GM18520 (cell line): ENCODE results near the gene IL17RA.

Experiments
- ATAC-seq: cut with Tn5 transposase; IDR thresholded peaks from one replicate; pipeline ENCODE4 v1.9.1; 2021; ENCODE audit not compliant: unreplicated experiment

IL17RA gene

DNA sequence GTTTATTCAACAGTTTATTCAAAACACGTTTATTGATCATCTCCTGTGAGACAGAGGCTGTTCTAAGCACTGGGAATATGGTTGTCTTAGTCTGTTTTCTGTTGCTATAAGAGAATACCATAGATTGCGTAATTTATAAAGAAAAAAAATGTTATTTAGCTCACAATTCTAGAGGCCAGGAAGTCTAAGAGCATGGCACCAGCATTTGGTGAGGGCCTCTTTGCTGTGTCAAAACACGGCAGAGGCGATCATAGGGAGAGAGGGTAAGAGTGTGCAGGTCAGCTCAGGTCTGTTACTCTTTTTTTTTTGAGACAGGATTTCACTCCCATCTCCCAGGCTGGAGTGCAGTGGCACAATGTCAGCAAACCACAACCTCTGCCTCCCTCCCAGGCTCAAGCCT lies 5.2 kb upstream of the IL17RA start:
- no peak for ATAC-seq

DNA sequence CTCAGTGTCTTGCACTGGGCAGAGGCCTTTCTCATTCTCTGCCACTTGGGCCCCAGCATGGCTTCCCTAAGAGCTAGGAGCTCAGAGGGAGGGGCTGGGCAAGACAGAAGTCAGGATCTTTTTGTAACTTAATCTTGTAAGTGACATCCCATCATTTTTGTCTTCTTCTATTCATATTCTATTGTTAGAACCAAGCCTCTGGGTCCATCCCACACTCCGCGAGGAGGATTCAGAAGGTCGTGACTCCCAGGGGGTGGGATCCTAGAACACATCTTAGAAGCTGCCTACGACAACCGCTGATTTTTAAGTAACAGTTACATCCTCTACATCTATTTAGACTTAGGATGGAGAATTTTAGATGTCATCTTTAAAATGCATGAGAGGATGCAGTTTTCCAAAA lies 1.5 kb upstream of the IL17RA start:
- no peak for ATAC-seq

DNA sequence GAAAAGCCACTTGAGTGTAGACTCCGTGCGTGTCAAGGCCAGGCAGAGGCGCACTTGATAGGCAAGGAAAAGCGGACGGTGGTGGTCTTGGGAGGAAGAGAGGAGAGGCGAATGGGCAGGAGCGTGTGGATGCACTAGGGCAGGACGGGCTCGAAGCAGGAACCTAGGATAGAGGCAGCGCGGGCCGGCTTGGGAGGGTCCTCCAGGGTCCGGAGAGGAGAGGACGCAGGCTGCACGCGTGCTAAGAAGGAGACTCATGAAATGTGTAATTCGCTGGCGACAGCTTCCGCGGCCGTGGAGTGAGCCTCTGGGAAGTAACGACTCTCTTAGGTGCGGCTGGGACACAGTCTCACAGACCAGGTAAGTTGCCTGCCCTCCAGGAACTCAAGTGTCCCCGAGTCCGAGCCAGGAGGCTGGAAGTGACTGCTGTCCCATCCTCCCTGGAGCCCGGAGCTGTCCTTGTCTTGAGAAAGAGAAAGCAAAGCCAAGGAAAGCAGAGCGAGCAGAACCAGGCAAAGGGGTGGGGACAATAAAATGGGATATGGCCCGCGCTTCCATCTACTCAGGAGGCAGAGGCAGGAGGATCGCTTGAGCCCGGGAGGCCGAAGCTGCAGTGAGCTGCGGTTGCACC lies 874 bp upstream of the IL17RA start:
- no peak for ATAC-seq

DNA sequence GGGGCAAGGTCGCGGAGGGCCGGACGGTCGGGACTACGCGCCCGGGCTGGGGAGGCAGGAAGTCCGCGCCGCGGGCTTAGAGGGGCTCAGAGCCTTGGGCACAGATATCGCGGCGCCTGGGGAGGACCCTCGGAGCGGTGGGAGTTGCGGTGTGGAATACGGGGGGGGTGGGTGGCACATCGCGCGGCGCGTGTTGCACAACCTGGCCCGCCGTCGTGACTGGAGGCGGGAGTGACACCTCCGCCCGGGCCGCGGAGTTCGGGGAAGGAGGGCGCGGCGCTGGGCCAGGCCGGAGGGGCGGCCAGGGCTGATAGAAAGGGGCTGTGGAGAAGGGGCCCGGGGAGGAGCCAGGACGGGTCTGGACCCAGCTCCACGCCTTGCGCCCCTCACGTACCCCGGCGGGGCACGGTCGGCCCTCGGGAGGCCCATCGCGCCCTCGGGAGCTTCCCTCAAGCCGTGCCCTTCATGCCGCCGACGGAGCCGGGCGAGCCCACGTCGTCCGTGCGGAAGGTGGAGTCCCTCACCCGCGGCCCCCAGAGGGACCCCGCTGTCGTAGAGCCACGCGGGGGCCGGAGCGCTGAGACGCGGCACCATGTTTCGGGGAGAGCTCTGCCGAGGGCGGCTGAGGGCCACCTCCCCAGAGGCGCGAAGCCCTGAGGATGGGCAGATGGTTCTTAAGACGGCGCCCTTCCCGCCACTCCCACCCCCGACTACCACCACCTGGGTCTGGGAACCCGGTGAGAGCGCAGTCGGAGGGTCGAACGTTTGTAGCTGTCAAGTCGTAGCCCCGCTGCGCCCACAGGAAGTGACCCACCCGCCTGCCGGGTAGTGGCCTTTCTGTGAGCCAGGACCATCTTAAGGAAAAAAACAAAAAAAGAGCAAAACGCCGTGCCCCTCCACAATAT lies 729 bp downstream of the IL17RA start:
- ATAC-seq, result no peak

DNA sequence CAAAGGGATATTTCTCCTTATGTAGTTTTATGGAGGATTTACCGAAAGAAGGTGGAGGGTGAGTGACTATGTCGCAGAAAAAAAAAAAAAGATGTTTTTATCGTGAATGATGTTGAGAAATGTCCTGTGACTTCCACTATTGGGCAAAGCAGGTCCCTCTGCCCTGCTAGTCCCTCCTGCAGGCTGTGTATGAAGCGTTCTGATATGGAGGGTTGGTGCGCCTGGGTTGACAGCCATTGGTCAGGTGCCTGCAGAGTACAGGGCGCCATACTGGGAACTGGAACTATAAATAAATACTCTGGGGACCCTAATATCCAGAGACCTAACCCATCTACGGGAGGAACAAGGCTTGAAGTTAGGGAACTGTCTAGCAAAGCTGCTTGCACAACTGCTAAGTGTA lies 1.5 kb downstream of the IL17RA start:
- no peak for ATAC-seq

DNA sequence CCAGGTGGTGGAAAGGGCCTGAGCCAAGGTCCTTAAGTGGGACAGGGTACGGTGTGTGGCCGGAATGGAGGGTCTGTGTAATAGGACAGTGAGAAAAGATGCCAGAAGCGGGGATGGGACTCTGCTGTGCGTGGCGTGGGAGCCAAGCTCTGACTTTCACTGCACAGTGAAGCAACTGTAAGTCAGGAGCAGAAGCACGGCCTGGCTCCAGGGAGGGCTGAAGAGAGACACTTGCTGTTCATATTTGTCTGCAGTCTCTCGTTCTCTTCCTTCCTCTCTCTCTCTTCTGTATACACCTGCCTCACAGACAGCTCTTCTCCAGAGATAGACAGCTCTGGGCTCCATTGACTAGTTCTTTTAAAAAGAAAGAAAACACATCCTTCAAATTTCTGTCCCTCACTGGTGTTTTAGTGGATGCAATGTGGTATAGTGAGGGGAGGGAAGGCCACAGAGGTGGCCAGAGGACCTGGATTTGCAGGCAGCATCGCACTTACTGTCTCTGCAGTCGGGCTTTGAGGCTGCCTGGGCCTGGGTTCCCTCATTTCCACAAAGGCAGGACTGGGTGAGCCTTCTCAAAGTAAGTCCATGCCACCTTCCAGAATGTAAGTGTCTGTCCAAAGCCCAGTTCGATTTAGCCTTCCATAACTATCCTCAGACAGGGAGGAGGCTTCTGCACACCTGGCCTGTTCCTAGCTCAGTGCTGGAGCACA lies 2.1 kb downstream of the IL17RA start:
- ATAC-seq, result no peak

DNA sequence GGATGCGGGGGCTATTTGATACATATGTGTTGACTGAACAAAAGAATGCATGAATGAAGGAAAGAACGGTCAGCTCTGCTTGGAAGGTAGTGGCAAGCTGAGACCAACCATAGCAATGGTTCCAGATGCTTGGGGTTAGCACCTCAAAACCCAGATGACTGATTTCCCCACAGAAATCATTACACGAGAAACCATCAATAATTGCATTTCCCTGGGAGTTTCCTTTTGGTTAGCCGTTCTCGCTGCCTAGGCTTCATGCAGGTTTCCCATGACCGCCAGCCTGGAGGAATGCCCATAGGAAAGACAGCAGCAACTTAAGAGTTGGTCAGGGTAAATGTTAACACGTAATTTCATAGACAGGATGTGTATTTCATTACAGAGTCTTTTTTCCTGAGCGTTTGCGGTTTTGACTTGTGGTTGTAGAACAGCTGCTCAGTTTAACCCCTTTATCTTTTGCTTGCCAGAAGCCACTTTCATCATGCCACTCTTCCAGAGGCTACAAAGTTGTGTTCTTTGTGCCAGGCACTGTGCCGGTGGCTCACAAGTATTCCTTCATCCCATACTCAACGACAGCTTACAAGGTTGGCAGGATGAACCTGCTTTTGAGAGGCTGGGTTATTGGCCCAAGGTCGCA lies 2.8 kb downstream of the IL17RA start:
- peak; percentile 26 for ATAC-seq

DNA sequence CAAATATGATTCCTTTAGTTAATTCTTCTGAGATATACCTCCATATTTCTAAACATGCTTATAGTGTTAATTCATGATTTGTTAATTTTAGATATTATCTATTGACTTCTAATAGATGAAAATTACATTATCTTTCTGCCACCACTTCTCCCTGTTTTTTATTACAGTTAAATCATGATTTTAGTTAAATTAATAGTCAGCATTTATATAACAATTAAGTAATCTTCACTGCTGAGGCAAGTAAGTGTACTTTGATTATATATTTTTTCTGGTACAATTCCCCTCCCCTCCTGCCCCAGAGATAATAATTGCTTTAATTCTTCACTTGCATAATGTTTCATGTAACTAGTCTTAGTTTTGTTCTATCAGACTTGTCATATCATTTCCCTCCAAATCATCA lies 5.8 kb downstream of the IL17RA start:
- no peak for ATAC-seq

DNA sequence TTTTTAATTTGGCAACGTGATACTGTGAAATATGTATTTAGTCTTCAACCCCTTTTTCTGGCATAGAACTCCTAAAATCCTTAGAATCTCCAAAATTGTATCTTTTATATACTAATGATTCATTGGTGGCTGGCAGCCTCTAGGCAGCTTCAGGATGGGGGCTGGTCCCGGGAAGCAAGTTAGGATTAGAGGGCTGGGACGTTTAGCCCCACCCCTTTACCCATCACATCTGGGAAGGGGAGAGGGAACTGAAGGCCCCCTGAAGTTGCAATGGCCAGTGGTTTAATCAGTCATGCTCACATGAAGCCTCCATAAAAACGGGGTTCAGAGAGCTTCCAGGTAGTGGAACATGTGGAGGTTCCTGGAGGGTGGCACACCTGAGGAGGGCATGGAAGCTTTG lies 7.1 kb downstream of the IL17RA start:
- ATAC-seq, result no peak

DNA sequence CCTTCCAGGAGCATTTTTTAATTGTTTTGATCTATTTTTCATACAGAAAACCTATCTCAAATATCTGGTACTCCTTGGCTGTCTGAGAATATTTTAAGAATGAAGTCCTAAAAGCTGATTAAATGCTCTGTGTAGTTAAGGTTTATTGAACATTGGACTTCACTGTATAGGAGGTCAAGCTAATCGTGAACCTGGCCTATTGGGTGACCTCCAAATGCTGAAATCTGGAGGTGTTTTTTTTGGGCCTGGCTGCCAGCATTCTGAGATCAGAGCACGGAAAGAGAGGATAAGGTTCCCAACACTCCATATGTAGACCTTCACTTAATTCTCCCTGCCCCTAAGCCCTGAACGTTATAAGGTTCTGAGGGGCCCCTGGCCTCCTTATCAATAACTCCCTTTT lies 8.3 kb downstream of the IL17RA start:
- no peak for ATAC-seq

DNA sequence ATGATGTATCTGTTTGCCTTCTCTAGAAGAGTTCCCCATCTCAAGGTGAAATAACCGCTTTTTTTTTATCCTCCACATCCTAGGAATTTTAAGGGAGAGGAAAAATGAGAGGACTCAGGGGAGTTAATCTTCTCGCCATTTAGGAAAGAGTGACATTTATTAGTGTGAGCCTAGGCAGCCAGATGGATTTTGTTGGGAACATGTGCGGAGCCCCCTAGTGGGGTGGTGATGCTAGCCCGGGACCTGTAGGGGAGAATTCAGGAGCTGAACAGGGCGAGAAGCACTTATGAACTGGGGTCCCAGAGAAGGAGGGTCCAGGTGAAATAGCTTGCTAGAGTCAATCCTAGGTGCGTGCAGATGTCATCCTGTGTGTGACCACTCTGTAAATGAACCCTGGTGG lies 10.7 kb downstream of the IL17RA start:
- no peak for ATAC-seq

DNA sequence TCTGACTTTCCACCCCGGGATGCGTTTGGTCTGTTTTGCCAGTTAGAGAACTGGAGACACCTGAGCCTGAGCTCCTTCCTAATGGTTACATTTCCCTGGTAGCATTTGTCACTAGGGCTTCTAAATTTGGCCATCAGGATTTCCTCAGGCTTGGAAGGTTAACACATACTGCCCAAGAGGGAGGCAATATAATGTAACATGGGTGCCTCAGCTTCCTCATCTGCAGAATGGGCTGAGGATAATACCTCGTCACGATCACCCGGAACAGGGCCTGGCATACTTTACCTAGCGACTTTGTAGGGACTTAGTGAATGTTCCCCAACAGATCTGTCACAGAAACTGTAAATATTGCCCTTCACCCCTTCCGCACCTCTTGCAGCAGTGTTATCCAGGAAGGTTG lies 11.3 kb downstream of the IL17RA start:
- ATAC-seq, result no peak

DNA sequence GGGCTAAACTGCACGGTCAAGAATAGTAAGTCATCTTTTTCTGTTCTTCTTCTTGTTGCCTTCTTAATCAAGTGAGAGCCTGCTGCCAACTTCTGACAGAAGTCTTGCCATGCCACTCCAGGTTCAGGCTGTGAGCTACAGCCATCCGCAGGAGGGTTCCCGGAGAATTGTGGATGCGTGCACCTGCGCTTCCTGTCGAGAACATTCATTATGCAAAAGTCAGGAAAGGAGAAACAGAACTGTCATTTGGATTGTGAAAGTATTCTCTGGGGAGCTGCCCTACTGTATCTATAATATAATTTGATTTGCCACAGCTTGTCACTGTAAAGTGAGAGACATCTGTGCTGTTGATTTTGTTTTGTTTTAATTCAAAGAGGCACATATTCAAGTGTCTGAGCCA lies 12.3 kb downstream of the IL17RA start:
- no peak for ATAC-seq

DNA sequence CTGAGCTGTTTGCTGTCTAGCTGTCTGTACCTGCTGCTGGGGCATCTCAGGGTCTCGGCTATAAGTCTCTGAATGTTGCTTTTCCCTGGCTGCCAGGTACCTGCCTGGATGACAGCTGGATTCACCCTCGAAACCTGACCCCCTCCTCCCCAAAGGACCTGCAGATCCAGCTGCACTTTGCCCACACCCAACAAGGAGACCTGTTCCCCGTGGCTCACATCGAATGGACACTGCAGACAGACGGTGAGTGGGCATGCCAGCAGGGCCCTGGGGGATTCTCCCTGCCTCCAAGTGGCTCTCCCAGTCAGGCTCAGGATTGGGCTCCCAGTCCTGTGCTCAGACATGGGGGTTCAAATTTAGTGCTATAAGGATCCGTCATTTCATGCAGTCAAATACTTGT lies 12.9 kb downstream of the IL17RA start:
- no peak for ATAC-seq

DNA sequence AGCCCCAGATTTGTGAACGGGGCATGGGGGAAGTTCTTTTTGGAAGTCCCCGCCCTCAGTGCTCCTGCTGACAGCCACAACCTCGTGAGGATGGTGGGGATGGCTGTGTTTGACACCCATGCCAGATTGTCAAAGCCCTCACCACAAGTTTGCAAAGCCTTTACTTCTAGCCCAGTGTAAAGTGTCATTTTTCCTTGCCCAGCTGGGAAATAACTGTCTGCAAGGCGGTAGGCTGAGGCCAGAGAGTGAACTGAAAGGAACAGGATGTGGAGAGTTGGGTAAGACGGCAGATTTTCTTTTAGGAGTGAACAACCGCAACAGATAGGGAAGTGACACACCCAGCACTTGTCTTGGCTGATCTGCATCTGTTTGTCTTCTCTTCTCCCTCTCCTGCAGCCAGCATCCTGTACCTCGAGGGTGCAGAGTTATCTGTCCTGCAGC lies 13.6 kb downstream of the IL17RA start:
- no peak for ATAC-seq

DNA sequence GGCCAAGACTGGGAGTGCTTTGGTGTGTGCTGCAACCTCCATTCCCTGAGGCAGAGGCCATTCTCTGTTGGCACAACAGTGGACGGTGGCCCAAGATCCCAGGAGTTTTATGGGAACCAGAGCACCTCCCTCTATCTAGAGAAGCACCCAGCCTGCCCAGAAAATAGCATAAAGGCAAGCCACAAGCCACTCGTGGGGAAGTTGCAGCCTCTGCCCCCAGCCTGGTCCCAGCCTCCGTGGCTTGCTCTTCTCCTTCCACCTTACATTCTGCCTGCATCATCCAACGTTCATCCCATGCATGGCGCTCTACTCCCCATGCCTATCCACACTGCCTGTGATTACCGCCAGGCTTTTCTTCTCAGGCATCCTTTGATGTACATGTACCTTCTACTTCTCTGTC lies 15.8 kb downstream of the IL17RA start:
- ATAC-seq, result no peak

DNA sequence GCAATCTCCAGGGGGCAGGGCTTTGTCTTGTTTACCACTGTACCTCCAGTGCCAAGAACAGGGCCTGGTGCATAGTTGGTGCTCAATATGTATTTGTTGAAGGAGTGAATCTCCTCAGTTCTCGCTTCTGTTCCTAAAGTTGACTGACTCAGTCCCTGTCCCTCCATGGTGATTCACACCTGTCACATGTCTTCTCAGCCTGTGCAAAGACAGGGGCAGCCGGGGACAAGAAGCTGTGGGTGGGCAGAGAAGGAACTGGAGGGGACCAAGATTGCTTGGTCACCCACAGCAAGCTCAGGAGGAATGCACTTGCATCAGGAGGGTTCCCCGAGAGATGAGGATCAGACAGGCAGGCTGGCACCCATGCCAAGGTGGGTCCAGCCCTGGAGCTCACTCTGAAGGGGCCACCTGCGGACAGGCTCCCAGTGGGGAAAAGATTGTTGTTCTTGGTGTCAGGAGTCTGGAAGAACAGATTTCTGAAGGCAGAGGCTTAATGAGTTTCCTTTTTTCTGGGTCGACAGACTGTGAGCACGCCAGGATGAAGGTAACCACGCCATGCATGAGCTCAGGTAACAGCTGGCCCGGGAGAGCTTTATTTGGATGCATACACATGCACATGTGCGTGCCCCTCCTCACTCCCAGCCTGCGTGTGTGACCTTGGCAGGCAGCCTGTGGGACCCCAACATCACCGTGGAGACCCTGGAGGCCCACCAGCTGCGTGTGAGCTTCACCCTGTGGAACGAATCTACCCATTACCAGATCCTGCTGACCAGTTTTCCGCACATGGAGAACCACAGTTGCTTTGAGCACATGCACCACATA lies 16.9 kb downstream of the IL17RA start:
- ATAC-seq, result no peak

DNA sequence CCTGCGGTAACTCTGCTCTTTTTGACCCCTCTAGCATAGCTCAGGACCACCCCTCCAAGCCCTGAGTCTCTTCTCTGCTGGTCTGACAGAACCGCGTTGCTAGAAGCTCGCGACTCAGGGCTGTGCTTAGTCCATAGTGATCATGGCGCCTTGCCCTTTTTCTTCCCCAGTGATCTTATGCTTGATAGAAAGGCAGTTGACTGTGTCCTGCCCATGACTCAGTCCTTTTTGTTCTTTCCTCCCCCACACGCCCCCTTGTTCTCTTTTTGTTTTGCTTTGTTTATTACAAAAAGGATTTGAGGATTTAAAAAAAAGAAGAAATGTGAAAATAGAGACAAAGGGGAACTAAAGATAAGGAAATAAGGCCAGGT lies 17.5 kb downstream of the IL17RA start:
- no peak for ATAC-seq

DNA sequence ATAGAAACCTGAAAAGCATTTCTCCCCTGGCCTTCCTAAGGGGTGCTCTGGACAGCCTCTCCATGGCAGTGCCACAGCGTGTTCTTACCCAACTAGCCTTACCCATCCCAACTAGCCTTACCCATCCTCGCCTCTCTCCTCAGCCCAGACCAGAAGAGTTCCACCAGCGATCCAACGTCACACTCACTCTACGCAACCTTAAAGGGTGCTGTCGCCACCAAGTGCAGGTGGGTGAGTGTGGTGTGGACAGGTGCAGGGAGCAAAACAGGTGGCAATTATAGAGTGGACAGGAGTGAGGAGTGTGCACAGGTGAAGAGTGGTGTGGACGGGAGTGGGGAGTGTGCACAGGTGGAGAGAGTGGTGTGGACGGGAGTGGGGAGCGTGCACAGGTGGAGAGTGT lies 18.6 kb downstream of the IL17RA start:
- ATAC-seq, result no peak

DNA sequence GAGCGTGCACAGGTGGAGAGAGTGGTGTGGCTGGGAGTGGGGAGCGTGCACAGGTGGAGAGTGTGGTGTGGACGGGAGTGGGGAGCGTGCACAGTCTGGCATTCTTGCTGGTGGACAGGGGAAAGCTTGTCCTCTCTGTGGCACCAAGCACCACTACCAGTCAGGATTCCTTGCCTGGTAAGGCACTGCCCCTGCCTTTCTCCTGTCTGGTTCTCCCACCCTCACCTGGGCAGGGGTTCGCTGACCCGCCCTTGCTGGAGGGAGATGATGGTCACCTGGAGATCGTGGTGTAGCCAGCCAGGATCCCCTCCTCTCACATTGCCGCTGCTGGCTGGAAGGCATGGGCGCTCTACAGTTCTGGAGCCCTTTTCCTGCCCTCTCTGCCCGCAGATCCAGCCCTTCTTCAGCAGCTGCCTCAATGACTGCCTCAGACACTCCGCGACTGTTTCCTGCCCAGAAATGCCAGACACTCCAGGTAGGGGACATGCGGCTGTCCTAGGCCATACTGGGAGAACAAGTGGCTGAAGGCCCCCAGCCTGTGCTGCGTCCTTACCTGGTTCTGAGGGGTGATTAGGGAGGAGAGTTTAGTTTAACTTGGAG lies 19.6 kb downstream of the IL17RA start:
- no peak for ATAC-seq
